Astrocyte (in vitro differentiated cells and primary cell): ENCODE measurements around the gene SEC31B. TPM values are rescaled to one million over a fixed set of nuclear protein-coding genes. Genes with fewer than 3 reads are reported as not detected.

Experiments used
- DNase-seq: peaks from one replicate; pipeline ENCODE4 v3.0.0-alpha.2; 2010; ENCODE audit warnings: low read depth
- FAIRE-seq: peaks from 2 replicates; lab custom pipeline; 2011; peaks lifted over from hg19 to GRCh38; lab: Jason Lieb, UNC
- H2AFZ ChIP-seq: 2 replicates; pipeline ENCODE4 v1.6.0; 2012; ENCODE audit warnings: low read depth, low read length, inconsistent platforms
- H3K27ac ChIP-seq: 2 replicates; pipeline ENCODE4 v1.5.1; 2011; ENCODE audit warnings: low read depth, low read length, inconsistent platforms
- H3K27me3 ChIP-seq: 2 replicates; pipeline ENCODE4 v1.6.0; 2011; ENCODE audit warnings: low read length, inconsistent platforms; ENCODE audit not compliant: insufficient read depth
- H3K36me3 ChIP-seq: 2 replicates; pipeline ENCODE4 v1.5.1; 2011; ENCODE audit warnings: low read length, inconsistent platforms; ENCODE audit not compliant: insufficient read depth
- H3K4me1 ChIP-seq: 2 replicates; pipeline ENCODE4 v1.5.1; 2011; ENCODE audit warnings: low read length, inconsistent platforms; ENCODE audit not compliant: insufficient read depth
- H3K4me2 ChIP-seq: 2 replicates; pipeline ENCODE4 v1.6.0; 2012; ENCODE audit warnings: low read length, inconsistent platforms
- H3K4me3 ChIP-seq: 2 replicates; pipeline ENCODE4 v1.5.1; 2011; ENCODE audit warnings: low read depth, mild to moderate bottlenecking, low read length, inconsistent platforms; ENCODE audit not compliant: insufficient read depth
- H3K79me2 ChIP-seq: 2 replicates; pipeline ENCODE4 v1.6.0; 2012; ENCODE audit warnings: mild to moderate bottlenecking, low read length, inconsistent platforms; ENCODE audit not compliant: insufficient read depth
- H3K9ac ChIP-seq: 2 replicates; pipeline ENCODE4 v1.6.0; 2012; ENCODE audit warnings: mild to moderate bottlenecking, low read length, inconsistent platforms
- H3K9me3 ChIP-seq: 2 replicates; pipeline ENCODE4 v1.5.1; 2012; ENCODE audit warnings: low read depth, mild to moderate bottlenecking, low read length, inconsistent platforms; ENCODE audit not compliant: insufficient read depth
- H4K20me1 ChIP-seq: 2 replicates; pipeline ENCODE4 v1.6.0; 2012; ENCODE audit warnings: low read length, inconsistent platforms; ENCODE audit not compliant: insufficient read depth
- H3K27ac Mint-ChIP-seq: one replicate; pipeline ENCODE4 v1.8.0; 2021; ENCODE audit warnings: mild to moderate bottlenecking, mixed read lengths; ENCODE audit not compliant: unreplicated experiment
- H3K27me3 Mint-ChIP-seq: one replicate; pipeline ENCODE4 v1.8.0; 2021; ENCODE audit warnings: low read depth, mixed read lengths; ENCODE audit not compliant: unreplicated experiment
- H3K36me3 Mint-ChIP-seq: one replicate; pipeline ENCODE4 v1.8.0; 2021; ENCODE audit warnings: low read depth, mixed read lengths; ENCODE audit not compliant: unreplicated experiment
- H3K4me1 Mint-ChIP-seq: one replicate; pipeline ENCODE4 v1.8.0; 2021; ENCODE audit warnings: low read depth, mixed read lengths; ENCODE audit not compliant: unreplicated experiment
- H3K4me3 Mint-ChIP-seq: one replicate; pipeline ENCODE4 v1.8.0; 2021; ENCODE audit warnings: mild to moderate bottlenecking, moderate library complexity, mixed read lengths; ENCODE audit not compliant: unreplicated experiment
- H3K9me3 Mint-ChIP-seq: one replicate; pipeline ENCODE4 v1.8.0; 2021; ENCODE audit warnings: mild to moderate bottlenecking, mixed read lengths; ENCODE audit not compliant: unreplicated experiment
- CTCF ChIP-seq: IDR thresholded peaks from 2 replicates; pipeline ENCODE4 v1.5.1; 2011; ENCODE audit warnings: low read depth, mild to moderate bottlenecking, inconsistent platforms, low read length, moderate library complexity; ENCODE audit not compliant: insufficient read depth
- EZH2 ChIP-seq: IDR thresholded peaks from 2 replicates; pipeline ENCODE4 v1.6.1; 2012; ENCODE audit warnings: mild to moderate bottlenecking, low read length, inconsistent platforms; ENCODE audit not compliant: insufficient read depth
- total RNA-seq: library from RNA; stranded (reverse); gene quantifications from 2 replicates; pipeline ENCODE4 v1.2.1, GENCODE V29; 2021

Gene SEC31B
- total RNA-seq, 1 donor from 2014 or later = 7.8 TPM

GRCh38 chr10:100479037-100479436 is 40.6 kb downstream of the SEC31B start:
- no peaks in the 10 kb centered on the region for H3K9me3 Mint-ChIP-seq
- peaks cover 58% of the 10 kb centered on the region for H3K27me3 Mint-ChIP-seq
- no peak overlapping the region for H3K4me3 Mint-ChIP-seq
- H3K4me3 ChIP-seq = no peak overlapping the region
- H3K36me3 ChIP-seq = no peaks in the 10 kb centered on the region
- H3K36me3 Mint-ChIP-seq = no peaks in the 10 kb centered on the region
- no peaks in the 10 kb centered on the region for H3K79me2 ChIP-seq
- peaks cover 40% of the 10 kb centered on the region for H3K27me3 ChIP-seq
- no peak overlapping the region for H2AFZ ChIP-seq
- no peak for FAIRE-seq
- H3K4me2 ChIP-seq = no peak overlapping the region
- DNase-seq = no peak
- H3K27ac Mint-ChIP-seq = no peak overlapping the region
- no peaks in the 10 kb centered on the region for H3K4me1 Mint-ChIP-seq
- no peaks in the 10 kb centered on the region for H4K20me1 ChIP-seq
- H3K4me1 ChIP-seq = peaks cover 9% of the 10 kb centered on the region
- no peak overlapping the region for H3K9ac ChIP-seq
- no peaks in the 10 kb centered on the region for H3K9me3 ChIP-seq
- TF ChIP-seq EZH2 (no peak), CTCF (no peak)
- no peak overlapping the region for H3K27ac ChIP-seq

- no peak overlapping the region for H3K9ac ChIP-seq
- H3K4me3 ChIP-seq = no peak overlapping the region
- no peaks in the 10 kb centered on the region for H3K4me1 Mint-ChIP-seq
- DNase-seq = no peak
- no peaks in the 10 kb centered on the region for H3K36me3 Mint-ChIP-seq
- no peak overlapping the region for H3K27ac Mint-ChIP-seq
- peaks cover 49% of the 10 kb centered on the region for H3K27me3 Mint-ChIP-seq
- no peaks in the 10 kb centered on the region for H4K20me1 ChIP-seq
- no peak overlapping the region for H3K27ac ChIP-seq
- no peak overlapping the region for H3K4me2 ChIP-seq
- no peaks in the 10 kb centered on the region for H3K36me3 ChIP-seq
- no peaks in the 10 kb centered on the region for H3K79me2 ChIP-seq
- FAIRE-seq = no peak
- TF ChIP-seq EZH2 = no peak
- no peak for TF ChIP-seq CTCF
- H3K9me3 ChIP-seq = no peaks in the 10 kb centered on the region
- no peak overlapping the region for H2AFZ ChIP-seq
- H3K9me3 Mint-ChIP-seq = no peaks in the 10 kb centered on the region
- H3K4me3 Mint-ChIP-seq = no peak overlapping the region
- H3K27me3 ChIP-seq = peaks cover 38% of the 10 kb centered on the region
- H3K4me1 ChIP-seq = peaks cover 9% of the 10 kb centered on the region
Observed at GRCh38 chr10:100477970-100478369, 41.7 kb downstream of the SEC31B start.

GRCh38 chr10:100470367-100470766 is 49.3 kb downstream of the SEC31B start:
- no peaks in the 10 kb centered on the region for H3K9me3 Mint-ChIP-seq
- Histone ChIP-seq H3K9ac (no peak overlapping the region), H3K79me2 (no peaks in the 10 kb centered on the region), H2AFZ (no peak overlapping the region), H3K27ac (no peak overlapping the region), H4K20me1 (no peaks in the 10 kb centered on the region), H3K4me2 (no peak overlapping the region), H3K36me3 (no peaks in the 10 kb centered on the region), H3K4me3 (no peak overlapping the region), H3K27me3 (peaks cover 34% of the 10 kb centered on the region), H3K4me1 (no peaks in the 10 kb centered on the region), H3K9me3 (no peaks in the 10 kb centered on the region)
- DNase-seq (no peak), FAIRE-seq (no peak)
- H3K4me1 Mint-ChIP-seq = peaks cover 4% of the 10 kb centered on the region
- H3K27me3 Mint-ChIP-seq = peaks cover 30% of the 10 kb centered on the region
- TF ChIP-seq EZH2 (no peak), CTCF (no peak)
- H3K4me3 Mint-ChIP-seq = no peak overlapping the region
- no peaks in the 10 kb centered on the region for H3K36me3 Mint-ChIP-seq
- H3K27ac Mint-ChIP-seq = no peak overlapping the region
